ENCODE measurements around the gene FXYD6. TPM values are rescaled to one million over a fixed set of nuclear protein-coding genes. Genes with fewer than 3 reads are reported as not detected.
A peak's percentile ranks its signal among the peaks of the same experiment; 100 is the strongest.

FXYD6 gene
- total and polyA plus RNA-seq, 12 donors: 34.3 to 218 (median 94.1) TPM

GRCh38 chr11:117874253-117874909, 2.1 kb downstream of the FXYD6 start:
- no peak for TF ChIP-seq POLR2A (IDR thresholded peaks at IDR 0.05)
- no peak for TF ChIP-seq CTCF (IDR thresholded peaks at IDR 0.05)
- peak overlapping the region in 1 of 4 donors; percentile 13 for H3K4me3 ChIP-seq
- intact Hi-C loops (cut with DNase I): no loop called here
- no peaks in the 10 kb centered on the region for H3K9me3 ChIP-seq (replicated peaks in 1 of 3)
- peaks cover 0 to 54% of the 10 kb centered on the region in 2 donors for H3K4me1 ChIP-seq (replicated peaks in 1 of 2)
- peak overlapping the region in 2 of 5 donors; percentile 50 to 82 for H3K27ac ChIP-seq
- no peaks in the 10 kb centered on the region for H3K36me3 ChIP-seq (replicated peaks in 1 of 2)
- no peaks in the 10 kb centered on the region for H3K27me3 ChIP-seq
- no peak for DNase-seq
- WGBS, 4 donors: 40 to 57% (median 47%) methylated on average over 12 to 16 of the region's 16 CpGs

- Histone ChIP-seq H3K36me3 (replicated peaks in 1 of 2) (no peaks in the 10 kb centered on the region), H3K4me3 (no peak overlapping the region), H3K9me3 (replicated peaks in 1 of 3) (no peaks in the 10 kb centered on the region), H3K4me1 (replicated peaks in 1 of 2) (peaks cover 0 to 60% of the 10 kb centered on the region in 2 donors), H3K27ac (peak overlapping the region in 1 of 5 donors; percentile 82), H3K27me3 (no peaks in the 10 kb centered on the region)
- no peak for TF ChIP-seq POLR2A (IDR thresholded peaks at IDR 0.05)
- no peak for TF ChIP-seq CTCF (IDR thresholded peaks at IDR 0.05)
- no peak for DNase-seq
- WGBS, 4 donors: 60 to 82% (median 73%) methylated on average over 5 to 8 of the region's 8 CpGs
- intact Hi-C loops (cut with DNase I): no loop called here
Measured at GRCh38 chr11:117873828-117874125, 2.7 kb downstream of the FXYD6 start.

- Histone ChIP-seq H3K36me3 (replicated peaks in 1 of 2) (no peaks in the 10 kb centered on the region), H3K27me3 (no peaks in the 10 kb centered on the region), H3K9me3 (replicated peaks in 1 of 3) (no peaks in the 10 kb centered on the region), H3K4me3 (no peak overlapping the region), H3K4me1 (replicated peaks in 1 of 2) (peaks cover 0 to 61% of the 10 kb centered on the region in 2 donors), H3K27ac (peak overlapping the region in 2 of 5 donors; percentile 29 to 82)
- 81 to 89% (median 84%) methylated on average over 12 to 15 of the region's 15 CpGs for WGBS, 4 donors
- TF ChIP-seq POLR2A (IDR thresholded peaks at IDR 0.05) (no peak), CTCF (IDR thresholded peaks at IDR 0.05) (no peak)
- intact Hi-C loops (cut with DNase I): no loop called here
- DNase-seq: no peak
Measured at GRCh38 chr11:117872975-117873827, 3.3 kb downstream of the FXYD6 start.

GRCh38 chr11:117872420-117872961, 4.0 kb downstream of the FXYD6 start:
- TF ChIP-seq POLR2A (IDR thresholded peaks at IDR 0.05) (no peak), CTCF (IDR thresholded peaks at IDR 0.05) (no peak)
- Histone ChIP-seq H3K4me3 (no peak overlapping the region), H3K36me3 (replicated peaks in 1 of 2) (no peaks in the 10 kb centered on the region), H3K27me3 (no peaks in the 10 kb centered on the region), H3K27ac (peak overlapping the region in 2 of 5 donors; percentile 25 to 82), H3K9me3 (replicated peaks in 1 of 3) (no peaks in the 10 kb centered on the region), H3K4me1 (replicated peaks in 1 of 2) (peaks cover 0 to 56% of the 10 kb centered on the region in 2 donors)
- intact Hi-C loops (cut with DNase I): no loop called here
- peak in 1 of 7 donors; percentile 41 for DNase-seq
- 49 to 57% (median 56%) methylated on average over 12 of the region's 12 CpGs for WGBS, 4 donors

Data from adrenal gland (tissue), 12 donors.